AG04450 (cell line): ENCODE results near the gene CNTNAP2. TPM values are rescaled to one million over a fixed set of nuclear protein-coding genes. Genes with fewer than 3 reads are reported as not detected.

Experiments
- CTCF ChIA-PET: fragments of 300-600, 350-600 bp; formaldehyde crosslinking; extraction: SDS; loops from one replicate; lab custom pipeline; 2022; ENCODE audit warnings: antibody characterized with exemption, inconsistent platforms; lab: Charles Lee
- POLR2A ChIA-PET: fragments of 350-600 bp; formaldehyde crosslinking; extraction: SDS; loops from one replicate; lab custom pipeline; 2021; ENCODE audit warnings: antibody characterized with exemption, inconsistent platforms; lab: Yijun Ruan, JAX
- DNase-seq: peaks from one replicate; pipeline ENCODE4 v3.0.0-alpha.2; 2011; ENCODE audit warnings: low read depth, low spot score
- H3K27ac ChIP-seq: one replicate; pipeline ENCODE4 v1.5.1; 2012; ENCODE audit warnings: low read depth, low read length, control low read depth
- H3K27me3 ChIP-seq: one replicate; pipeline ENCODE4 v1.6.0; 2012; ENCODE audit warnings: low read length; ENCODE audit not compliant: control insufficient read depth, insufficient read depth
- H3K4me3 ChIP-seq: 2 replicates; pipeline ENCODE4 v1.5.1; 2011; ENCODE audit warnings: mild to moderate bottlenecking, low read depth, low read length, control low read depth
- H3K9me3 ChIP-seq: 2 replicates; pipeline ENCODE4 v1.5.1; 2012; ENCODE audit warnings: low read length; ENCODE audit not compliant: control insufficient read depth, insufficient read depth
- polyA plus RNA-seq: library from polyadenylated mRNA; depleted of rRNA; stranded (reverse); fragments of >200 nt; gene quantifications from 2 replicates; pipeline ENCODE4 v1.2.3, GENCODE V29; 2011
- TF ChIP-seq, protein P1 (sequence below): IDR thresholded peaks from 2 replicates; pipeline ENCODE4 v1.5.1; 2011; ENCODE audit warnings: low read depth, low read length, control low read depth, inconsistent platforms

CNTNAP2 gene
- polyA plus RNA-seq, 1 experiment: not detected

DNA sequence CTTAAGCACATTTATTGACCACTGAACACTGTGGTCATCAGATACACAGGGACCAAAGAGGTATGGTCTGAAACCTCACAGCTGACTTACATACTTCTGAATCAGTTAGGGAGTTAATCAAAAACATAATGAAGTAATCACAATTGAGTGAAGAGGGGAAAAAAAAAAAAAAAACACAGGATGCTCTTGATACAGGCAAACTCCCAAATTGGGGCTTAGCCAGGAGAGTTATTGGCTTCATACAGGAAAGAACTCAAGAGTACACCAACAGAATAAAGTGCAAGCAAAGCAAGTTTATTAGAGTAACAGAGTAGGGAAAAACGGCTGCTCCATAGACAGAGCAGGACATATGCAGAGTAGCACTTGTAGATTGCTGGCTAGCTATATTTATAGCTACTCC lies 917.0 kb downstream of the CNTNAP2 start:
- TF ChIP-seq, protein P1, sequence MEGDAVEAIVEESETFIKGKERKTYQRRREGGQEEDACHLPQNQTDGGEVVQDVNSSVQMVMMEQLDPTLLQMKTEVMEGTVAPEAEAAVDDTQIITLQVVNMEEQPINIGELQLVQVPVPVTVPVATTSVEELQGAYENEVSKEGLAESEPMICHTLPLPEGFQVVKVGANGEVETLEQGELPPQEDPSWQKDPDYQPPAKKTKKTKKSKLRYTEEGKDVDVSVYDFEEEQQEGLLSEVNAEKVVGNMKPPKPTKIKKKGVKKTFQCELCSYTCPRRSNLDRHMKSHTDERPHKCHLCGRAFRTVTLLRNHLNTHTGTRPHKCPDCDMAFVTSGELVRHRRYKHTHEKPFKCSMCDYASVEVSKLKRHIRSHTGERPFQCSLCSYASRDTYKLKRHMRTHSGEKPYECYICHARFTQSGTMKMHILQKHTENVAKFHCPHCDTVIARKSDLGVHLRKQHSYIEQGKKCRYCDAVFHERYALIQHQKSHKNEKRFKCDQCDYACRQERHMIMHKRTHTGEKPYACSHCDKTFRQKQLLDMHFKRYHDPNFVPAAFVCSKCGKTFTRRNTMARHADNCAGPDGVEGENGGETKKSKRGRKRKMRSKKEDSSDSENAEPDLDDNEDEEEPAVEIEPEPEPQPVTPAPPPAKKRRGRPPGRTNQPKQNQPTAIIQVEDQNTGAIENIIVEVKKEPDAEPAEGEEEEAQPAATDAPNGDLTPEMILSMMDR: no peak
- POLR2A ChIA-PET: no interaction called here
- H3K27me3 ChIP-seq: no peaks in the 10 kb centered on the region
- H3K27ac ChIP-seq: no peak overlapping the region
- no peak overlapping the region for H3K4me3 ChIP-seq
- CTCF ChIA-PET: no interaction called here
- peaks cover 9% of the 10 kb centered on the region for H3K9me3 ChIP-seq
- DNase-seq: no peak

DNA sequence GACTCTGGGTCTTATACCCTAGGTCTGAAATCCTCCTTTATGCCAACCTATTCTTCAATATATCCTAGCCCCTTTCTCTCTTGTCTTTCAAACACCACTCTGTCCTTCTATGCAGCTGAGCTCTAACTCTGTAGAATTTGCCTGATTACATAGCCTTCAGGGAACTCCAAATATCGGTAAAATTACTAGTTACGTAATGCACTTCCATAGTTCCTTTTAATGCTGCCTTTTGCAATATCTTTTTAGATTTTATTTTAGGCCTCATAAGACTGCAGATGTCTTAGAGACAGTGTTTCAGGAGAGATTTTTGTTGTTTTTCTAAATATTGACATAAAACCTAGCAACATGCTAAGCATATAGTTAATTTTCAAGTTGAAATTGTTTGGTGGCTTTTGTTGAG lies 924.8 kb downstream of the CNTNAP2 start:
- DNase-seq: no peak
- Histone ChIP-seq H3K27ac (no peak overlapping the region), H3K4me3 (no peak overlapping the region), H3K9me3 (peaks cover 4% of the 10 kb centered on the region; the same call in 1 of the 2 replicates), H3K27me3 (no peaks in the 10 kb centered on the region)
- POLR2A ChIA-PET: no interaction called here
- TF ChIP-seq, protein P1: no peak
- CTCF ChIA-PET: no interaction called here

DNA sequence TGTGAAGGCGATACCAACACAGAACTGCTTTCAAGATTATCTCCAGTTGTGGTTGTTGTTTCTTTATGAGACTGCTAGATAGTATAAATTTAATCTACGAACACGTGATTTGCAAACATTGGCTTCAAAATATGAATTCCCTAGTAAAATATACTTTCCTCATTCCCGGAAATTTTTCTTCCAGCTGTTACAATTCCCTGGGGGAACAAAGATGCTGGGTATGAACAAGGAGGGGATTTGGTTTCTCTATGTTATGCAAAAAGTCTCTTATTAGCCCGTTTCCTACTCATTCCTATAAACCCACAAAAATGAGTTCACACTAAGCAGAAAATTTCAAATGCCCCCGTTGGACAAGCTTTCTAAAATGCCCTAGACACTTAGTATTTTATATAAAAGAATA lies 928.3 kb downstream of the CNTNAP2 start:
- ChIA-PET CTCF (no interaction called here), POLR2A (no interaction called here)
- Histone ChIP-seq H3K9me3 (peaks cover 8% of the 10 kb centered on the region; the same call in 1 of the 2 replicates), H3K27ac (no peak overlapping the region), H3K4me3 (no peak overlapping the region), H3K27me3 (no peaks in the 10 kb centered on the region)
- no peak for DNase-seq
- TF ChIP-seq, protein P1: no peak

GRCh38 chr7:147047696-147048095 lies 931.1 kb downstream of the CNTNAP2 start:
- Histone ChIP-seq H3K4me3 (no peak overlapping the region), H3K27ac (no peak overlapping the region), H3K27me3 (no peaks in the 10 kb centered on the region), H3K9me3 (peaks cover 4% of the 10 kb centered on the region; the same call in 1 of the 2 replicates)
- DNase-seq: no peak
- TF ChIP-seq, protein P1: no peak
- POLR2A ChIA-PET: no interaction called here
- CTCF ChIA-PET: no interaction called here

DNA sequence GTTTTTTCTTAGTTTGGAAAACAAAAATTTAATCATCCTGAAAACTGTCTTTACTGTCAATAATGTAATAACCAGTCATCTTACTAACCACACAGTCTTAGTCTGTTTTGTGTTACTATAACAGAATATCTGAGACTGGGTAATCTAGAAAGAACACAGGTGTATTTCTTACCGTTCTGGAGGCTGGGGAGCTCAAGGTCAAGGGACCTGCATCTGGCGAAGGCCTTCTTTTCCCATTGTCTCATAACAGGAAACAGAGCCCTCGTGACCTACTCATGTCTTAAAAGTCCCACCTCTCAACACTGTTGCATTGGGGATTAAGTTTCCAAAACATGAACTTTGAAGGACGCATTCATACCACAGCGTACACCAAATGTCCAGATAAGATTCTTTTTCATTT lies 932.3 kb downstream of the CNTNAP2 start:
- POLR2A ChIA-PET: no interaction called here
- CTCF ChIA-PET: no interaction called here
- Histone ChIP-seq H3K9me3 (peaks cover 4% of the 10 kb centered on the region; the same call in 1 of the 2 replicates), H3K4me3 (no peak overlapping the region), H3K27ac (no peak overlapping the region), H3K27me3 (no peaks in the 10 kb centered on the region)
- TF ChIP-seq, protein P1: no peak
- DNase-seq: no peak
